Measurements from ENCODE around the gene OSM.

DNA sequence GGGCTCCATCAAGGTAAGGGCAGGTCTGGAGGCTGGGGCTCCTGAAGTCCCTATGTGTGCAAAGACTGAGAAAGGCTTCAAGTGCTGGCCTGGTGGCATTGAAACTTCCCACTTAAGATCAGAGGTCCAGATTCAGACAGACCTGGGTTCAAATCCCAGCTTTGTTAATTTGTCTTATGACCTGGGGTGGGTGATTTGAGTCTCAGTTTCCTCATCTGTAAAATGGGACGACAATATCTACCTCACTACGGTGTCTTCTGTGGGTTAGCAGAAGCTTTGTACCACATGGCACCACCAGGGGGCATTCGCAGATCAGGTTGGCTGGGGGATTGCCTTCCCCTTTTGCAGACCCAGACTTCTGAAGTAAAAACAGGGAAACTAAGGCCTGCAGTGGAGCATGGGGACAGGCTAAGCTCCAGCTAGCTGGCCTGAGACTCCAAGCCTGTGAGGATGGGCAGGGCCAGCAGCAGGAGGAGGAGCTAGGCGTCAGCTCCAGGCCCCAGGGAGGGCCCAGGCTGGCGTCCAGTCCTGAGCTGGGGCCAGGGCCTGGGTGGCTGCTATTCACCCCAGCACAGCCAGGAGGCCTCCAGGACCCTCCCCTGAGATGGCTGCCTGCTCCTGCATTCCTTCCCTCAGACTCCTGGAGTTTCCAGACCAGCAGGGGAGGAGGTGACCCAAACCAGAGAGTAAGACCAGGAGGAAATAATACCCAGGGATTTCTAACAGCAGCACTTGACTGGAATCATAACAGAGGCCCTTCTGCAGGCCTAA is 21.2 kb upstream of the OSM start:
- TF ChIP-seq POLR2A (IDR thresholded peaks at IDR 0.05; ENCODE audit: low read depth, low read length) (no peak), POLR2AphosphoS5 (IDR thresholded peaks at IDR 0.05; ENCODE audit: low read depth, low read length) (no peak), TAF1 (IDR thresholded peaks at IDR 0.05; ENCODE audit: borderline replicate concordance, low read depth, low read length) (no peak)

Data from GM12892 (cell line).